GM12892 (cell line): ENCODE measurements around the gene LTB4R.

ENCODE experiments used
- DNase-seq: peaks from one replicate; pipeline ENCODE4 v3.0.0; 2011; ENCODE audit not compliant: insufficient read length
- FAIRE-seq: peaks from 2 replicates; lab custom pipeline; 2011; peaks lifted over from hg19 to GRCh38; lab: Jason Lieb, UNC
- POLR2A ChIP-seq: IDR thresholded peaks from 2 replicates; pipeline ENCODE4 v1.6.1; 2011; ENCODE audit warnings: low read depth, low read length, control low read depth
- POLR2AphosphoS5 ChIP-seq: IDR thresholded peaks from 2 replicates; pipeline ENCODE4 v1.6.1; 2011; ENCODE audit warnings: low read depth, low read length, control low read depth
- TAF1 ChIP-seq: IDR thresholded peaks from 2 replicates; pipeline ENCODE4 v1.6.1; 2011; ENCODE audit warnings: low read depth, mild to moderate bottlenecking, control low read depth, low read length, borderline replicate concordance

Gene LTB4R

DNA sequence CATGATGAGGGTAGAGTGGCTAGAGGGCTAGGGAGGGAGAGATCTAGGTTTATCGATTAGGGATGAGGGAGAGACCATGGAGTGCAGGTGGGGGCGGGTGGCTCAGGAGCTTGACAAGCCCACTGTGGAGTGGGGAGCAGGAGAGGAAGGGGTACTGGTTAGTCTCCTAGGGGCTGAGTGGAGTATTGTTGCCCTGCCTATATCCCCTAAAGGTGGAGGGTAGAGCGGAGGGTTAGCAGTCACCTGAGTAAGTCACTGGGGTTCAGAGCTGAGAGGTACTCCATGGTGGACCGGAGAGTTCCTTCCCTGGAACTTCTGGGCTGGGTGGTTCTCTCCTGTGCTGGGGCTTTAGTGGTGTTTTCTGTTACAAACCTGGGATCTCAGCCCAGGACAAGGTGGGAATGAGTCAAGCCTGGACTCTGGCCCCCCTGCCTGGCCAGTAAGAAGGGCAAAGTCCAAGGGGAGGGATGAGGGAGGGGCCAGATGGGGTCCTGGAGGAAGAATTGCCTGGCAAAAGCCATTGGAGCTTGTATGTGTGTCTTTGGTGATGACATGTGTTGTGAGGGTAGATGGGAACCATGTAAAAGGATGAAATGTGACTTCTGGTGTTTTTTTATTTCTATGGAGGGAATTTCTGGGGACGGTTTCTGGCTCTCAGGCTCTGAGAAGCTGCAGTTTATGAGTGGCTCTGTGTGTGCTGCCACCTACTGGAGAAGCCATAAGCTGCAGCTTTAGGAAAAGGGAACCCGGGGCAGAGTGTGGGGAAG is 3.5 kb upstream of the LTB4R start, which contains the start of gene CIDEB:
CIDEB (minus strand) TSS at position 403 of the 767 bp plus-strand sequence; CDS start at position 284, 119 bp downstream.
- DNase-seq, result peak; percentile 42
- TF ChIP-seq TAF1 (no peak), POLR2A (no peak), POLR2AphosphoS5 (no peak)
- peak; percentile 62 for FAIRE-seq

DNA sequence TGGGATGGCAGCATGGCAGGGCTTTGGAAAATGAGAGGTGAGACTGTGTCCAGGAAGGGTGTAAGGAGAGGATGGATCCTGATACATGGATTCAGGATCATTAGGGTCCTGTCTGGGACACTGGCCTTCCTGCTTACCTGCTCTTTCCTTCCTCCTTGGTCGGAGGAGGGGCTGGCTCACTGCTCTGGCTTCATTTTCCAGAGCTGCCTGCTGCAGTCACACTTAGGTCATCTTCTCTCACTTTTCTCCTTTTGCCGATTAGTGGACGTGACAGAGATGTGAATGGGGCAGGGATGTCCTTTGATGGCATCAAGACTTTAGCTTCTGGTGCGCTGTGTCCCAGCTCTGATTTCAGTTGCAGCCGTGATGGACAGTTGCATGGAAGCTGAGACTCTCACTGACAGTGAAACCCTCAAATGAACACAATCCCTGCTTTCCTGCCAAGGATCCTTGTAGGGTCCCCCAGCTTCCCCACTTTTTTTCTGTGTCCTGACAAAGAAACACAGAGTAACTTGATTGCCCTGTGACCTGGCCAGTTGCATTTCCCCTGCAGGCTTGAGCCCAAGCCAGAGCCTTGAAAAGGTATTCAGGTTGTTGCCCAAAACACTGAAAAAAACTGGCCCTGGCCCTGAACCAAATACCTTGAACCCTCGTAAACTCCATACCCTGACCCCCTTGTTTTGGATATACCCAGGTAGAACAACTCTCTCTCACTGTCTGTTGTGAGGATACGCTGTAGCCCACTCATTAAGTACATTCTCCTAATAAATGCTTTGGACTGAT is 2.8 kb upstream of the LTB4R start:
- no peak for DNase-seq

DNA sequence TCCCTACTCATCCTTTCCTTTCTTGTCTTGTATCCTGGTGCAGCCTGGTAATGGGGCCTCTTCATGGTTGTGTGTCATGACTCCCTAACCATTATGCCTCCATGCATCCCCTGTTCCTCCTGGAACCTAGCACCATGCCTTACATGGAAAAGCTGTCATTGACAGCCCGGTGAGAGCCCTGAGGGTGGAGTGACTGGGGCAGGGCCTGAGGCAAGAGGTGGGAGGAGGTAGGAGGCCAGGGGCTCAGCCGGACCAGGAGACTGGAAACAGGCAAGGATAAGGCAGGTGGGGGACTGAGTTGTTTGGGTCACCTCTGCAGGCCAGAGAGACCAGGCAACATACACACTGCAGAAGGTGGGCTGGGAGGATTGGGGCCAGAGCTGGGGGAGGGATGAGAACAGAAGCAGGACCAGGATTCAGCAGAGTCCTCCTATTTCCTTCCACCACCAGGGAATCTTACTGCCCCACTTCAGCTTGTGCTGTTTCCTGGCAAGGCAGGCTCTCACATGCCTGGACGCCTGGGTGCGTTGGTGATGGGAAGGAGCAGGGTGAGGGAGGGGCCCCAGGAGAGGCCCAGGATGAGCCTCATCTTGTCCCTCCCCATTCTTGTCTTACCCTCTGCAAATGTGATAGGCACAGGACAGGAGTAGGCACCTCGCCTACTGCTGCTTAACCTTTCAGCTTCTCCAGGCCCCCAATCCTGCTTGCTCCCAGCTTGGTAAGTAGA is 1.6 kb upstream of the LTB4R start, which contains the start of gene LTB4R2:
LTB4R2 (plus strand) TSS at position 603 of the 727 bp plus-strand sequence. CDS start 525 bp downstream, outside the sequence.
- FAIRE-seq (no peak), DNase-seq (no peak)

More for the DNA sequence above, 2.8 kb upstream of the LTB4R start:
- TF ChIP-seq POLR2A, result no peak
- peak; percentile 29; the same call in 1 of the 2 replicates for TF ChIP-seq POLR2AphosphoS5
- FAIRE-seq, result no peak

DNA sequence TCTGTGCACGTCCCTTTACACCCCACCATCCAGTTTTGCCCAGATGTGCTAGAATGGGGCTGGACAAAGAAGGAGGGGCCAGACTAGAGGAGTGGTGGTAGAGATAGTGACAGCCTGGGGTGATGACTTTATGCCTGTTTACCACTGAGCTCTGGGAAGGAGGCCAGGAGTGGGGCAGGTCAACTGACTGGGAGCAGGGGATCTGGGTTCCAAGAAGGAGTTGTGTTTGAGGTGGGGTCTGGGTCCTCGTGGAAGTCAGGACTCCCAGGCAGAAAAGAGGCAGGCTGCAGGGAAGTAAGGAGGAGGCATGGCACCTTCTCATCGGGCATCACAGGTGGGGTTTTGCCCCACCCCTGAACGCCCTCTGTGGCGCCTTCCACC is 1.0 kb upstream of the LTB4R start:
- no peak for FAIRE-seq
- no peak for DNase-seq
- TF ChIP-seq TAF1 (no peak), POLR2A (no peak), POLR2AphosphoS5 (no peak)

More for the DNA sequence above, 1.6 kb upstream of the LTB4R start, which contains the start of gene LTB4R2:
- TF ChIP-seq POLR2AphosphoS5, result no peak
- TF ChIP-seq TAF1, result no peak
- TF ChIP-seq POLR2A, result no peak; the same call in 1 of the 2 replicates

DNA sequence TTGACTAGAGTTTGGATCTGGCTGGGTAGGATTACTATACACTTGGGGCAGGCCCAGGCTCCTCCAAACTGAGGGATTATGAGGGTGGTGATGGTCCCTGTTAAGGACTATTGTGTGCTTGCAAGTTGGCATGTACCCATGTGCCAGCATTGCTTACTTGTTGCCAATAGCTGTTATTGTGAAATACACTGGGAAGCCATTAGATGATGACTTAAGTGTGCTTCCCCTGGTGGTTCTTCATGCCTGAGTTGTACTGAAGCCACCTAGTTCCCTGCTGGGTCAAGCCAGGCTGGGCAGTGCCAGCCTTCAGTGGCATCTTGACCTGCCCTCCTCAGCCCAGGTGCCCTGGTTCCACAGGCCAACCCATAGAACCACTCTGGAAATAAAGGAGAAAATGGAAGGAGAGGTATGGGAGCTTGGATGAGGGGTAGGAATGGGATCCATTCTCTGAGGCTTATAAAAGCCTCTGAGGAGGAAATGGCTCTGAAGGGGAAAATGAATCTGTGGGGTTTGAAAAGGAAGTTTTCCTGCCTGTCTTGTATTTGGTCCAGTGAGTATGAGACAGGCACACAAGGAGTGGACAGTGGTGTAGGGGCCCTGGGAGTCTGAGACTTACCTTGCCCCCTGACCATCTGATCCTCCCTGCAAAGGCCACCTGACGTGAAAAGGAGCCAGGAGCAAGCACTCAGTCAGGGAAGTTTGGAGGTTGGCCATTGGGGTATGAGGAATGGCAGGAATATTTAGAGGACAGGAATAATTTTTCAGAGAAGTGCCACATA is 724 bp downstream of the LTB4R start:
- TF ChIP-seq TAF1 (no peak), POLR2AphosphoS5 (no peak), POLR2A (no peak)
- no peak for FAIRE-seq

DNA sequence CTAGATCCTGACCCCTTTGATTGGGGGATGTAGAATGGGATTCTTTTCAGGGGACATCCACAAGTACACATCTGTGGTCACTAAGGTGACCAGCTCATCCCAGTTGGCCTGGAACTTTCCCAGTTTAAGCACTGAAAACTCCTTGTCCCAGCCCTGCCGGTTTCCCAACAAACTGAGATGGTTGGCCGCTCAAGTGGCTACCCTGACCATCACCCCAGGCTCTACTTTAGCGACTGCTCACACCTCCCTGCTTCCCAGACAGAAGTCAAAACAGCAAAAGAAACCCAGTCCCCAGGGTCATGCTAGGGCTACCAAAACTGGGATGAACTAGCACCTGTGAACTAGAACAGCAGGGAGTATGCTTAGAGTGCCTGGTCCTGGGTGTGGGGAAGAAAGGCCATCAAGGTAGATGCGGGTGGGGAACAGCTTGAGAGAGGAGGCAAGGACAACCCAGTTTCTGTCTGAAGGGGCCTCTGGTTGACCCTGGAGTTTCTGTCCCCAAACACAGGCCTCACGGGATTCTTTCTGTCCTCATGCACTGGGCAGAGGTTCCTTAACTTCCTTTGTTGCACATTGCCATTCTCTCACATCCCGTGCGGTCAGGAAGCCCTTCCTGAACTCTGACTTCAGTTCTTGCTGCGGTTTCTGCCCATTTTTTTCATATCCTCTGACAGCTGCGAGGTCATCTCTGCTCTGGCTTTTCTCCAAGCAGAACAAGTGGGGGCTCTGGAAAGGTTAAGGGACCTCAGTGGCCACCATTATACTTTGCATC is 1.6 kb downstream of the LTB4R start:
- no peak for FAIRE-seq
- TF ChIP-seq POLR2A (no peak), POLR2AphosphoS5 (0 out of 2 replicates have a peak, but pooled peaks have one; percentile 24)
- DNase-seq, result no peak

More for the DNA sequence above, 724 bp downstream of the LTB4R start:
- no peak for DNase-seq

DNA sequence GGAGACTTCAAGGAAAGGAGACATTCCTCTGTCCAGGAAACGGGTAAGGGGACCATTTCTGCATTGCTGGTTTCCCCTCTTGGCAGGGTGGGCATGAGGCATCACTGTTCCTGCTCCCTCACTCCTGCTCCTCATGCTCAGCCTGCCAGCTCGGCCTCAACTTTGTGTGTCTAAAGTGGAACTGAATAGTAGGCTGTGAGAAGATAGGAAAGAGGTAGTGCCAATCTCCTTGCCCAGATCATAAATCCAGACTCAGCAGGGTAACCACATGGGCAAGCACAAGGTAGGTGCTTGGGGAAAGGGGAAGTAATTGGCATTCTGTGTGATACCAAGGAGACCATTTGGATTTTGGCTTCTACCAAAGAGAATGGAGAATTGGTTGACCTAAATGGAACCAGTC is 2.6 kb downstream of the LTB4R start:
- no peak for FAIRE-seq

DNA sequence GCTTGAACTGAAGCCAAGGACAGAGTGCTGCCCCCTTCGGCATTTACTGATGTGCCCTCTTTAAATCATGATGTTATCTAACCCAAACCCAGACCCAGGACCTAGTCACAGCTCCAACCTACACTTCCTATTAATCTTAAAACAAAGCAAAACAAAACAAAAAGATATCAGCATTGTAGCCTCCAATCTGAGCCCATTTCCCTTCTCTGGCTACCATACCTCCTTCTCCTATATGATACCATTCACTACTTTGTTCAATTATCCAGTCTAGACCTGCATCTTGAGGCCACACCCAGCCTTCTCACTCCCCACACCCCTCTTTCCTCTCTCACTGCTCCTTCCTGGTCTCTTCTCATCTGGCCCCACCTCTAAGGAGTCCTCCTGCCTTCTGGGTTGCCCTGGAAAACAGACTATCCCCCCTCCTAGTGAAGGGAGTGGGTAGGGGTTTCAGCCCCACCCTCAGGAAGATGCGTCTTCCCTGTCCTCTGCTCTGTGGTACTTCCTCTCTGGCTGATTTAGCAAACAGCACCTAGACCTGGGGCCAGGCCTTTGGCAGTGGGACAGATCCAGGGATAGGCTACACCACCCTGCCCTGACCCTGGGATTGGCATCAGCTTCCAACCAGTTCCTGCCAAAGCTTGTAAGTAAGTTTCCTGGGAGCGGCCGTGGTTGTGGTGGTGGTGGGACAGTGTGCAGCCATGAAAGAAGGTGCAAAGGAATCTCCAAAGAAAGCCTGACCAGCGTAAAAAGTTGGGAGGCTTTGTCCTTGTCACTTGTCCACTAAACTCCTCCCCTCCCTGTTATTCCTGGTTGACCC is 3.3 kb downstream of the LTB4R start:
- TF ChIP-seq POLR2AphosphoS5, result no peak
- TF ChIP-seq POLR2A, result no peak
- no peak for TF ChIP-seq TAF1
- no peak for DNase-seq
- no peak for FAIRE-seq

More for the DNA sequence above, 2.6 kb downstream of the LTB4R start:
- no peak for DNase-seq
- TF ChIP-seq POLR2A (no peak), TAF1 (no peak), POLR2AphosphoS5 (no peak)

DNA sequence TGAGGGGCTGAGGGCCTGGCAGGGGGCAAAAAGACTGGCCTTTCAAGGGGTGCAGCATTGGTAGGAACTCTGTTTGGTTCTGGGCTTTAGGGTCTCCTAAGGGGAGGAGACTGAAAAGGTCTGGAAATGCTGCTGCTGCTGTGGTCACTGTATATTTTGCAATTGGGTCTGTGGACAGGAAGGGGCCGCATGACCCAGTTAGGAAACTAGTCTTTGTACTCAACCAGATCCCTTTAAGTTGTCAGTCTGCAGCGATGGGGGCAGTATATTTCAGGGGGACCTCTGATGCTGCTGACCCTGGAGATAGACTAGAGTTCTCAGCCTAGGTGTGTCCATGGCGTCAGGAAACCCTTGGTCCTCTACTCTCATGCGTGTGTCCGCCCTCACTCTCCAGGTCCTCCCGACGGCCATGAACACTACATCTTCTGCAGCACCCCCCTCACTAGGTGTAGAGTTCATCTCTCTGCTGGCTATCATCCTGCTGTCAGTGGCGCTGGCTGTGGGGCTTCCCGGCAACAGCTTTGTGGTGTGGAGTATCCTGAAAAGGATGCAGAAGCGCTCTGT is 4.0 kb downstream of the LTB4R start:
- TF ChIP-seq POLR2AphosphoS5 (no peak), POLR2A (no peak), TAF1 (no peak)
- no peak for FAIRE-seq
- DNase-seq, result no peak
